NCI-H2227 treated with DMSO at 0.1 percent for 48 hours (cell line): ENCODE results near the gene LMNTD1.
"Not testable (repeated sequence)": the region's sequence is repeated elsewhere in the genome, so short reads cannot be mapped to it uniquely, and the experiment has no call there.

Experiments used
- DNase-seq: peaks from one replicate; lab custom pipeline; 2025; lab: John Stamatoyannopoulos, UW

Gene LMNTD1

DNA sequence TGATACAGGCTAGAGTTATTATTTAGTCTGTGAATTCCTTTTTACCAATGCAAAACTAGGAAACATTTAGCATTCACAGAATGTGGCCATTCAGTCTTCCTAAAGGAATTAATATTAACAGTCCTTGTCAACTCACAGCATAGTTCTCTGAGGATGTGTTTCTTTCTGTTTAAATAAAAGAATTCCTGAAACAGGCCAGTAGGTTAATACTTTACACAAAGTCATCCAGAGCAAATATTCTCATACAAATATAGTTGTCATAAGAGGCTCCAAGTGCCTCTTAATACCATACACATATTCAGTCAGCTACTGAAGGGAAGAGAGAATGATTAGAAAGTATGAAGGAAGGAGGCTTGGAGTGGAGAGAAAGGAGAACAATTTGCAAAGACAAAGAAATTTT is 120.1 kb downstream of the LMNTD1 start:
- DNase-seq: no peak

DNA sequence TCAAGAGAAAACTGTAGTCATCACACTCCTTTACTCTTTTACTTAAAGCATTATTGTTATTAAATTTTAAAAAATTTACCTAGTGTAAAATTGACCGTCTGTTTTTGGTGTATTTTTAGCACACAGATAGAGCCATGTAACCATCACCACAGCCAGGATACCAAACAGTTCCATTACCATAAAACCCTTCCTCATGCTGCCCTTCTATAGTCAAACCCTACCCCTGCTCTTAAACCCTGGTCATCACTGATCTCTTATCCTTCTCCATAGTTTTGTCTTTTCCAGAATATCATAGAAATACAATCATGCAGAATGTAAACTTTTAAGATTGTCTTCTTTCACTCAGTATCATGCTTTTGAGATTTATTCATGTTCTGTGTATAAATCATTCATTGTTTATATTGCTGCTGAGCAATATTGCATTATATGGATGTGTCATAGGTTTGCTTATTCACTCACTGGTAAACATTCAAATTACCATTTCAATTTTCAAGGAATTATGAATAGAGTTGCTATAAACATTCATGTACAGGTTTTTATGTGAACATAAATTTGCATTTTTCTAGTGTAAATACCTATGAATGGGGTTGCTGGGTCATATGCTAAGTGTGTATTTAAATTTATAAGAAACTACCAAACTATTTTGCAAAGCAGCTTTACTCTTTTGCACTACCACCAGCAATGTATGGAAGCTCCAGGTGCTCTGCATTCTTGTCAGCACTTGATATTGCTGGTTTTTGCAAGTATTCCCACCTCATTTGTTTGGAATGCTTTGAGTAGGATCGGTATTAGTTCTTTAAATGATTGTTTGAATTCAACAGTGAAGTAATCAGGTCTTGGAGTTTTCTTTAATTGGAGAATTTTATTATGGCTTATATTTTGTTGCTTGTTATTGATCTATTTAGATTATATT is 125.5 kb downstream of the LMNTD1 start:
- DNase-seq: no peak

DNA sequence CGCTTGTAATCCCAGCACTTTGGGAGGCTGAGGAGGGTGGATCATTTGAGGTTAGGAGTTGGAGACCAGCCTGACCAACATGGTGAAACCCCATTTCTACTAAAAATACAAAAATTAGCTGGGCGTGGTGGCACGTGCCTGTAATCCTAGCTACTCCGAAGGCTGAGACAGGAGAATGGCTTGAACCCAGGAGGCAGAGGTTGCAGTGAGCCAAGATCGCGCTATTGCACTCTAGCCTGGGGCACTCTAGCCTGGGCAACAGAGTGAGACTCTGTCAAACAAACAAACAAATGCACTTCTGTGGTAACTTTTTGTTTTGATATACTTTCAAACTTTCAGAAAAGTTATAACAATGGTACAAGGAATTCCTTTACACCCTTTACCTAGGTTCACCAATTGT is 126.3 kb downstream of the LMNTD1 start:
- not testable (repeated sequence) for DNase-seq
